Activated T-helper 1 cell treated with anti-CD3 and anti-CD28 coated beads, Interleukin-12 subunit alpha, Interleukin-12 subunit beta, Interleukin-2, Interleukin-4 antibody, amounts not matched to agents 30 ng/mL and 10 ng/mL and 1 ng/mL, durations not matched to agents 14 hours and 24 hours and 36 hours (primary cell): ENCODE results near the gene CSMD2. TPM values are rescaled to one million over a fixed set of nuclear protein-coding genes. Genes with fewer than 3 reads are reported as not detected.
A peak's percentile ranks its signal among the peaks of the same experiment; 100 is the strongest.

ENCODE experiments used
- DNase-seq: peaks from one replicate; pipeline ENCODE4 v3.0.0; 2021; ENCODE audit warnings: low spot score
- H3K27ac Mint-ChIP-seq: one replicate; pipeline ENCODE4 v1.8.0; 2021; ENCODE audit warnings: mild to moderate bottlenecking, mixed read lengths
- H3K27me3 Mint-ChIP-seq: one replicate; pipeline ENCODE4 v1.8.0; 2022; ENCODE audit warnings: mild to moderate bottlenecking, moderate library complexity, mixed read lengths; ENCODE audit not compliant: insufficient read depth
- H3K36me3 Mint-ChIP-seq: one replicate; pipeline ENCODE4 v1.8.0; 2021; ENCODE audit warnings: low read depth, mixed read lengths
- H3K4me1 Mint-ChIP-seq: one replicate; pipeline ENCODE4 v1.8.0; 2021; ENCODE audit warnings: low read depth, mixed read lengths
- H3K4me3 Mint-ChIP-seq: one replicate; pipeline ENCODE4 v1.8.0; 2021; ENCODE audit warnings: mild to moderate bottlenecking, moderate library complexity, mixed read lengths
- H3K9me3 Mint-ChIP-seq: one replicate; pipeline ENCODE4 v1.8.0; 2021; ENCODE audit warnings: mixed read lengths
- intact Hi-C: fragments of 100-400 bp; cut with micrococcal nuclease; formaldehyde crosslinking; loops from one replicate; pipeline ENCODE4 v1.15.1; 2024
- total RNA-seq: library from RNA; stranded (reverse); gene quantifications from 2 replicates; pipeline ENCODE4 v1.2.3, GENCODE V29; 2022

CSMD2 gene
- total RNA-seq, 1 donor from 2014 or later = not detected

- no peak overlapping the region for H3K27ac Mint-ChIP-seq
- no peak for DNase-seq
- no peaks in the 10 kb centered on the region for H3K36me3 Mint-ChIP-seq
- no peak overlapping the region for H3K4me3 Mint-ChIP-seq
- peaks cover 10% of the 10 kb centered on the region for H3K4me1 Mint-ChIP-seq
- intact Hi-C loops = no loop called here
- H3K27me3 Mint-ChIP-seq = peaks cover 51% of the 10 kb centered on the region
- H3K9me3 Mint-ChIP-seq = no peaks in the 10 kb centered on the region
These were observed 2.4 kb upstream of the CSMD2 start for GRCh38 chr1:34167389-34167788.

- H3K9me3 Mint-ChIP-seq = no peaks in the 10 kb centered on the region
- DNase-seq = no peak
- H3K36me3 Mint-ChIP-seq = no peaks in the 10 kb centered on the region
- peaks cover 10% of the 10 kb centered on the region for H3K4me1 Mint-ChIP-seq
- no peak overlapping the region for H3K27ac Mint-ChIP-seq
- intact Hi-C loops = no loop called here
- no peak overlapping the region for H3K4me3 Mint-ChIP-seq
- peaks cover 57% of the 10 kb centered on the region for H3K27me3 Mint-ChIP-seq
These were observed 1.8 kb upstream of the CSMD2 start for GRCh38 chr1:34166625-34167361.

GRCh38 chr1:34166191-34166624 is 1.2 kb upstream of the CSMD2 start:
- no peak for DNase-seq
- no peaks in the 10 kb centered on the region for H3K36me3 Mint-ChIP-seq
- peaks cover 10% of the 10 kb centered on the region for H3K4me1 Mint-ChIP-seq
- intact Hi-C loops = no loop called here
- no peaks in the 10 kb centered on the region for H3K9me3 Mint-ChIP-seq
- no peak overlapping the region for H3K4me3 Mint-ChIP-seq
- H3K27ac Mint-ChIP-seq = no peak overlapping the region
- H3K27me3 Mint-ChIP-seq = peaks cover 62% of the 10 kb centered on the region

GRCh38 chr1:34165422-34165921 is 442 bp upstream of the CSMD2 start:
- H3K9me3 Mint-ChIP-seq = no peaks in the 10 kb centered on the region
- intact Hi-C loops = no loop called here
- H3K4me1 Mint-ChIP-seq = peaks cover 10% of the 10 kb centered on the region
- no peak for DNase-seq
- H3K27ac Mint-ChIP-seq = peak overlapping the region; percentile 53
- H3K4me3 Mint-ChIP-seq = no peak overlapping the region
- H3K27me3 Mint-ChIP-seq = peaks cover 65% of the 10 kb centered on the region
- no peaks in the 10 kb centered on the region for H3K36me3 Mint-ChIP-seq

GRCh38 chr1:34163792-34164731 is 968 bp downstream of the CSMD2 start:
- H3K4me1 Mint-ChIP-seq = peaks cover 10% of the 10 kb centered on the region
- H3K36me3 Mint-ChIP-seq = no peaks in the 10 kb centered on the region
- no peak overlapping the region for H3K27ac Mint-ChIP-seq
- intact Hi-C loops = loop anchor here (2.0 kb wide), 1 partner anchor 531 kb away; no protein-coding TSS in a partner anchor
- H3K9me3 Mint-ChIP-seq = no peaks in the 10 kb centered on the region
- H3K27me3 Mint-ChIP-seq = peaks cover 67% of the 10 kb centered on the region
- H3K4me3 Mint-ChIP-seq = peak overlapping the region; percentile 65
- DNase-seq = no peak

GRCh38 chr1:34162852-34163766 is 1.9 kb downstream of the CSMD2 start:
- Mint-ChIP-seq H3K9me3 (no peaks in the 10 kb centered on the region), H3K27me3 (peaks cover 64% of the 10 kb centered on the region), H3K27ac (peak overlapping the region; percentile 23), H3K4me3 (peak overlapping the region; percentile 65), H3K4me1 (peaks cover 10% of the 10 kb centered on the region), H3K36me3 (no peaks in the 10 kb centered on the region)
- intact Hi-C loops = loop anchor here (2.0 kb wide), 1 partner anchor 530 kb away; no protein-coding TSS in a partner anchor
- DNase-seq = peak; percentile 4

- Mint-ChIP-seq H3K4me1 (no peaks in the 10 kb centered on the region), H3K27me3 (peaks cover 18% of the 10 kb centered on the region), H3K27ac (no peak overlapping the region), H3K4me3 (no peak overlapping the region), H3K36me3 (no peaks in the 10 kb centered on the region), H3K9me3 (no peaks in the 10 kb centered on the region)
- DNase-seq = no peak
- intact Hi-C loops = no loop called here
These were observed 8.3 kb downstream of the CSMD2 start for GRCh38 chr1:34156739-34157138.

GRCh38 chr1:34155860-34156259 is 9.2 kb downstream of the CSMD2 start:
- Mint-ChIP-seq H3K27me3 (peaks cover 9% of the 10 kb centered on the region), H3K4me3 (no peak overlapping the region), H3K4me1 (no peaks in the 10 kb centered on the region), H3K27ac (no peak overlapping the region), H3K9me3 (no peaks in the 10 kb centered on the region), H3K36me3 (no peaks in the 10 kb centered on the region)
- no peak for DNase-seq
- intact Hi-C loops = no loop called here

- no peak for DNase-seq
- H3K4me1 Mint-ChIP-seq = no peaks in the 10 kb centered on the region
- H3K4me3 Mint-ChIP-seq = no peak overlapping the region
- H3K9me3 Mint-ChIP-seq = no peaks in the 10 kb centered on the region
- H3K27ac Mint-ChIP-seq = no peak overlapping the region
- H3K36me3 Mint-ChIP-seq = no peaks in the 10 kb centered on the region
- no peaks in the 10 kb centered on the region for H3K27me3 Mint-ChIP-seq
- intact Hi-C loops = no loop called here
These were observed 11.8 kb downstream of the CSMD2 start for GRCh38 chr1:34153246-34153645.

- Mint-ChIP-seq H3K9me3 (no peaks in the 10 kb centered on the region), H3K36me3 (no peaks in the 10 kb centered on the region), H3K27me3 (no peaks in the 10 kb centered on the region), H3K27ac (no peak overlapping the region), H3K4me1 (no peaks in the 10 kb centered on the region), H3K4me3 (no peak overlapping the region)
- intact Hi-C loops = no loop called here
- no peak for DNase-seq
These were observed 15.5 kb downstream of the CSMD2 start for GRCh38 chr1:34149501-34149900.

GRCh38 chr1:34147301-34147700 is 17.7 kb downstream of the CSMD2 start:
- Mint-ChIP-seq H3K27ac (no peak overlapping the region), H3K4me3 (no peak overlapping the region), H3K9me3 (no peaks in the 10 kb centered on the region), H3K4me1 (no peaks in the 10 kb centered on the region), H3K36me3 (no peaks in the 10 kb centered on the region), H3K27me3 (no peaks in the 10 kb centered on the region)
- intact Hi-C loops = no loop called here
- DNase-seq = no peak

GRCh38 chr1:34144766-34145165 is 20.3 kb downstream of the CSMD2 start:
- Mint-ChIP-seq H3K4me3 (no peak overlapping the region), H3K9me3 (no peaks in the 10 kb centered on the region), H3K27ac (no peak overlapping the region), H3K36me3 (no peaks in the 10 kb centered on the region), H3K27me3 (no peaks in the 10 kb centered on the region), H3K4me1 (no peaks in the 10 kb centered on the region)
- intact Hi-C loops = no loop called here
- no peak for DNase-seq
